NB4 (cell line): ENCODE measurements around the gene BBS9.

Experiments used
- CTCF ChIP-seq: IDR thresholded peaks from one replicate; pipeline ENCODE4 v1.5.1; 2012; ENCODE audit warnings: low read depth, low read length
- MAX ChIP-seq: IDR thresholded peaks from 2 replicates; pipeline ENCODE4 v1.6.1; 2011; ENCODE audit warnings: low read depth, low read length
- MYC ChIP-seq: IDR thresholded peaks from 2 replicates; pipeline ENCODE4 v1.6.1; 2011; ENCODE audit warnings: low read depth, low read length
- POLR2A ChIP-seq: IDR thresholded peaks from 2 replicates; pipeline ENCODE4 v1.6.1; 2011; ENCODE audit warnings: mild to moderate bottlenecking; ENCODE audit not compliant: insufficient read length; ENCODE audit errors: extremely low read depth

GRCh38 chr7:33632322-33632721 lies 503.0 kb downstream of the BBS9 start:
- TF ChIP-seq POLR2A: no peak
- TF ChIP-seq CTCF: no peak
- no peak for TF ChIP-seq MYC
- no peak for TF ChIP-seq MAX
